ENCODE measurements around the gene IGFL3.

IGFL3 gene

DNA sequence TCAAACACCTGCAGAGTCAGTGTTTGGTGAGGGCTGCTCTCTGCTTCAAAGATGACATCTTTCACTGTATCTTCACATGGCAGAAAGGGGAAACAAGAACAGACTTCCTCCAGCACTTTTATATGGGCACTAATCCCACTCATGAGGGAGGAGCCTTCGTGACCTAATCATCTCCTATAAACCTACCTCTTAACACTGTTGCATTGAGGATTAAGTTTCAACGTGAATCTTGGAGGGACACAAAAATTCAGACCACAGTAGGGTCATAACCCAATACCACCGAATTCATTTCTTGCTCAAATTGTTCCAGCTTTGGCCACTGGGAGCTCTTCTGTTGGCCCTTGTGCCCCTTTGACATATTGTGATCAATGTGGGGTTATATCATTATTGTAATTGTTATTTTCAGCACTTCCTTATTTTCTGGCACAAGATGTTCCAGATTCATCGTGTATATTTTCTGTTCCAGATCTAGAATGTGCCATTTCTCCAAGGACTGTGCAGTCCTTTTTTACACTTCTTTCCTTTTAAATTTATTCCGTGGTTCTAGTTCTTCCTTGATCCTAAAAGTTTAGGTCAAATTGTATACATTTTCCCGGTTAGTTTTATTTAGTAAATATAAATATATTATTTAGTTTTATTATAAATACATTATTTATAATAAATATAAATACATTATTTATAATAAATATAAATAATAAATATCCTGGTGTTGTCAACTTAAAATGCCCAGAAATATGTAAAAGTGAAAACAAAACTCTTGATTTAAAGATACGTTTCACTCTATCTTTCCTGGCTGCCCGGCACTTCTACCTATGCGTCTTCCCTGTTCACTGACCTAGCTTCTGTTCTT, 48.2 kb downstream of the IGFL3 start:
- DNase-seq: no peak

DNA sequence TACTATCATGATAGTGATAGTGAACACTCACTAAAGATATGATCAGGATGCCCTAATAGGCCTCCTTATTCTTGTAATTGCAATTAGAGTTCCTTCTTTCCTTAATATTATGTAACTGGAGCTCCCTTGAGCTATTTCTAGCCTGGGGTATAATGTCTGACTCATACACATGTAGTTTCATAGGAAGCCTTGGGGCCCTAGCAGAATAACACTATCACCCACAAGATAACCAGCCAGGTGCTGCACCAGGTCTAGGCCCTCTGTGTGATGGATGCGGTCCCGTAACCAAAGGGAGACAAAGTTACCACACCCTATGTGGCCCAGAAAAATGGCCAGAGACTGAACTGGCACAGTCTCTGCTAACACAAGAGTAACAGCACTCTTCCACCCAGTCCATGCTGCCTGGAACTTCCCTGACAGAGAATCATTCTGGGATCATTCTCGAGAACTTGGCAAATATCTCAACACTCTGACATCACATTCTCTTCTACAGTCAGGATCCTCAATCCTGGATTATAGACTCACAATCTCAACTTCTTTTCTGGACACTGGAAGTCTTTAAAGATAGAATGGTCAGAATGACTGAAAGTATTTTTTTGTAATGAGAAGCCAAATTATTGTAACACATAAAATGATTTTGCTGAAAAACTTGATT, 51.1 kb downstream of the IGFL3 start:
- no peak for DNase-seq

All from effector CD8-positive, alpha-beta T cell (primary cell).